Fibroblast of gingiva (primary cell): ENCODE data around the gene BACH2.

Source experiments
- DNase-seq: peaks from one replicate; pipeline ENCODE4 v3.0.0-alpha.2; 2011; ENCODE audit warnings: low read depth

BACH2 gene

GRCh38 chr6:90237350-90237990, 59.2 kb downstream of the BACH2 start:
- DNase-seq, result no peak

- no peak for DNase-seq
These were observed 62.6 kb downstream of the BACH2 start for GRCh38 chr6:90233994-90234393.

- no peak for DNase-seq
These were observed 63.4 kb downstream of the BACH2 start for GRCh38 chr6:90233213-90233612.

- DNase-seq, result no peak
These were observed 64.8 kb downstream of the BACH2 start for GRCh38 chr6:90231798-90232197.

GRCh38 chr6:90231308-90231707, 65.3 kb downstream of the BACH2 start:
- no peak for DNase-seq

- DNase-seq, result no peak
These were observed 66.0 kb downstream of the BACH2 start for GRCh38 chr6:90230548-90231215.

- DNase-seq, result no peak
These were observed 67.2 kb downstream of the BACH2 start for GRCh38 chr6:90229331-90230010.

GRCh38 chr6:90227673-90228072, 69.0 kb downstream of the BACH2 start:
- no peak for DNase-seq

GRCh38 chr6:90227213-90227612, 69.4 kb downstream of the BACH2 start:
- no peak for DNase-seq

- DNase-seq, result no peak
These were observed 70.4 kb downstream of the BACH2 start for GRCh38 chr6:90226257-90226656.

- no peak for DNase-seq
These were observed 72.4 kb downstream of the BACH2 start for GRCh38 chr6:90224196-90224595.

GRCh38 chr6:90222724-90223198, 73.9 kb downstream of the BACH2 start:
- no peak for DNase-seq

- DNase-seq, result no peak
These were observed 74.6 kb downstream of the BACH2 start for GRCh38 chr6:90222008-90222407.

- no peak for DNase-seq
These were observed 75.2 kb downstream of the BACH2 start for GRCh38 chr6:90221403-90221802.

- DNase-seq, result no peak
These were observed 76.4 kb downstream of the BACH2 start for GRCh38 chr6:90220273-90220672.

- DNase-seq, result peak; percentile 95
These were observed 77.2 kb downstream of the BACH2 start for GRCh38 chr6:90219209-90219985.

GRCh38 chr6:90218959-90219208, 77.8 kb downstream of the BACH2 start:
- DNase-seq, result no peak

GRCh38 chr6:90217506-90218127, 79.0 kb downstream of the BACH2 start:
- DNase-seq, result peak; percentile 87

- DNase-seq, result peak; percentile 2
These were observed 80.3 kb downstream of the BACH2 start for GRCh38 chr6:90216072-90216977.

GRCh38 chr6:90214966-90215365, 81.7 kb downstream of the BACH2 start:
- no peak for DNase-seq

GRCh38 chr6:90214461-90214860, 82.2 kb downstream of the BACH2 start:
- DNase-seq, result no peak
